SK-N-SH treated with all-trans-retinoic acid at 6 μM for 48 hours (cell line): ENCODE measurements around the gene CERT1.

ENCODE experiments used
- ATAC-seq: fragments of 200-7000 bp; cut with Tn5 transposase; 3 replicates; pipeline ENCODE4 v1.9.1; 2020; ENCODE audit warnings: mild to moderate bottlenecking, moderate library complexity
- ARNTL ChIP-seq: fragments of 450-650 bp; formaldehyde crosslinking; IDR thresholded peaks from 2 replicates; pipeline ENCODE4 v1.5.0; 2020; ENCODE audit warnings: low read depth, mild to moderate bottlenecking, moderate library complexity, borderline replicate concordance
- BACH2 ChIP-seq: fragments of 250-450 bp; sonication (Bioruptor Pico); IDR thresholded peaks from 2 replicates; pipeline ENCODE4 v1.9.0; 2021; ENCODE audit warnings: mild to moderate bottlenecking, borderline replicate concordance
- CSDC2 ChIP-seq: fragments of 250-450 bp; sonication (Bioruptor Pico); IDR thresholded peaks from 2 replicates; pipeline ENCODE4 v1.5.0; 2020; ENCODE audit warnings: mild to moderate bottlenecking, moderate library complexity
- ESRRG ChIP-seq: fragments of 250-450 bp; sonication (Bioruptor Pico); IDR thresholded peaks from 2 replicates; pipeline ENCODE4 v1.6.1; 2021; ENCODE audit warnings: mild to moderate bottlenecking
- GLIS3 ChIP-seq: fragments of 250-450 bp; sonication (Bioruptor Pico); IDR thresholded peaks from 2 replicates; pipeline ENCODE4 v1.5.0; 2020; ENCODE audit warnings: mild to moderate bottlenecking, moderate library complexity
- ISL1 ChIP-seq: fragments of 250-450 bp; sonication (Bioruptor Pico); IDR thresholded peaks from 2 replicates; pipeline ENCODE4 v2.1.2; 2022; ENCODE audit warnings: mild to moderate bottlenecking, moderate library complexity
- OSR1 ChIP-seq: fragments of 250-450 bp; sonication (Bioruptor Pico); IDR thresholded peaks from 2 replicates; pipeline ENCODE4 v1.8.0; 2022; ENCODE audit warnings: moderate library complexity, mild to moderate bottlenecking, inconsistent platforms
- RARB ChIP-seq: fragments of 250-450 bp; sonication (Bioruptor Pico); IDR thresholded peaks from 2 replicates; pipeline ENCODE4 v1.8.0; 2021; ENCODE audit warnings: mild to moderate bottlenecking, moderate library complexity
- SNAI2 ChIP-seq: fragments of 250-450 bp; sonication (Bioruptor Pico); IDR thresholded peaks from 2 replicates; pipeline ENCODE4 v1.5.0; 2020; ENCODE audit warnings: mild to moderate bottlenecking, moderate library complexity
- TCF4 ChIP-seq: fragments of 250-450 bp; sonication (Bioruptor Pico); IDR thresholded peaks from 2 replicates; pipeline ENCODE4 v1.8.0; 2021; ENCODE audit warnings: mild to moderate bottlenecking, moderate library complexity, borderline replicate concordance
- TOX ChIP-seq: fragments of 250-450 bp; sonication (Bioruptor Pico); IDR thresholded peaks from 2 replicates; pipeline ENCODE4 v1.8.0; 2021; ENCODE audit warnings: mild to moderate bottlenecking, moderate library complexity, borderline replicate concordance
- ZFP3 ChIP-seq: fragments of 250-450 bp; sonication (Bioruptor Pico); IDR thresholded peaks from 2 replicates; pipeline ENCODE4 v1.5.0; 2020; ENCODE audit warnings: mild to moderate bottlenecking, moderate library complexity
- ZFP30 ChIP-seq: fragments of 450-650 bp; formaldehyde crosslinking; IDR thresholded peaks from 2 replicates; pipeline ENCODE4 v1.5.0; 2022; ENCODE audit warnings: mild to moderate bottlenecking, moderate library complexity
- ZNF8 ChIP-seq: fragments of 450-650 bp; formaldehyde crosslinking; IDR thresholded peaks from 2 replicates; pipeline ENCODE4 v1.5.0; 2020; ENCODE audit warnings: mild to moderate bottlenecking, moderate library complexity
- TF ChIP-seq, protein P1 (sequence below): fragments of 250-450 bp; sonication (Bioruptor Pico); IDR thresholded peaks from 2 replicates; pipeline ENCODE4 v1.5.1; 2020; ENCODE audit warnings: low read depth, mild to moderate bottlenecking, moderate library complexity
- TF ChIP-seq, protein P2 (sequence below): fragments of 250-450 bp; sonication (Bioruptor Pico); IDR thresholded peaks from 2 replicates; pipeline ENCODE4 v1.5.0; 2020; ENCODE audit warnings: mild to moderate bottlenecking, moderate library complexity
- TF ChIP-seq, protein P3 (sequence below): fragments of 250-450 bp; sonication (Bioruptor Pico); IDR thresholded peaks from 2 replicates; pipeline ENCODE4 v1.8.0; 2020; ENCODE audit warnings: mild to moderate bottlenecking, moderate library complexity, borderline replicate concordance
- TF ChIP-seq, protein P4 (sequence below): fragments of 250-450 bp; sonication (Bioruptor Pico); IDR thresholded peaks from 2 replicates; pipeline ENCODE4 v1.8.0; 2021; ENCODE audit warnings: low read depth, mild to moderate bottlenecking, moderate library complexity, borderline replicate concordance
- TF ChIP-seq, protein P5 (sequence below): fragments of 250-450 bp; sonication (Bioruptor Pico); IDR thresholded peaks from 2 replicates; pipeline ENCODE4 v1.5.1; 2021; ENCODE audit warnings: mild to moderate bottlenecking, moderate library complexity

CERT1 gene

DNA sequence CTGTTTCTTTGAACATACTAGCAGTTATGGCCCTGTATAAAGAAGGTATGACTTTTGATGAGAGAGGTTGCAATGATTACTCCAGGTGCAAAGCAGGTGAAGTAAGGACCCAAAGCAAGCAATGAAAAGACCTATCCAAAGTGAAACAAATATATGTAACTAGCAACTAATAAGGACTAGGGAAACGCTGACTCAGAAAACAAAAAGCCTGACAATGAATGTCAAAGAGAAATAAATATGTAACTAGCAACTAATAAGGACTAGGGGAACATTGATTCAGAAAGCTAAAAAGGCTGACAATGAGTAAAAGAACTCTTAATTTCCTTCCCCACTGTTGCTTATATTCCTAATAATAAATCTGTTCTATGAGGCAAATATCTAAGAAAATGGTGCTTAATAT lies 131.3 kb downstream of the CERT1 start:
- no peak for ATAC-seq
- TF ChIP-seq GLIS3 (CRISPR knock-in tag) = no peak
- TF ChIP-seq, protein P1, sequence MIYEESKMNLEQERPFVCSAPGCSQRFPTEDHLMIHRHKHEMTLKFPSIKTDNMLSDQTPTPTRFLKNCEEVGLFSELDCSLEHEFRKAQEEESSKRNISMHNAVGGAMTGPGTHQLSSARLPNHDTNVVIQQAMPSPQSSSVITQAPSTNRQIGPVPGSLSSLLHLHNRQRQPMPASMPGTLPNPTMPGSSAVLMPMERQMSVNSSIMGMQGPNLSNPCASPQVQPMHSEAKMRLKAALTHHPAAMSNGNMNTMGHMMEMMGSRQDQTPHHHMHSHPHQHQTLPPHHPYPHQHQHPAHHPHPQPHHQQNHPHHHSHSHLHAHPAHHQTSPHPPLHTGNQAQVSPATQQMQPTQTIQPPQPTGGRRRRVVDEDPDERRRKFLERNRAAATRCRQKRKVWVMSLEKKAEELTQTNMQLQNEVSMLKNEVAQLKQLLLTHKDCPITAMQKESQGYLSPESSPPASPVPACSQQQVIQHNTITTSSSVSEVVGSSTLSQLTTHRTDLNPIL (CRISPR knock-in tag) = no peak
- TF ChIP-seq ISL1 (CRISPR knock-in tag) = no peak
- no peak for TF ChIP-seq ZFP3 (CRISPR knock-in tag)

DNA sequence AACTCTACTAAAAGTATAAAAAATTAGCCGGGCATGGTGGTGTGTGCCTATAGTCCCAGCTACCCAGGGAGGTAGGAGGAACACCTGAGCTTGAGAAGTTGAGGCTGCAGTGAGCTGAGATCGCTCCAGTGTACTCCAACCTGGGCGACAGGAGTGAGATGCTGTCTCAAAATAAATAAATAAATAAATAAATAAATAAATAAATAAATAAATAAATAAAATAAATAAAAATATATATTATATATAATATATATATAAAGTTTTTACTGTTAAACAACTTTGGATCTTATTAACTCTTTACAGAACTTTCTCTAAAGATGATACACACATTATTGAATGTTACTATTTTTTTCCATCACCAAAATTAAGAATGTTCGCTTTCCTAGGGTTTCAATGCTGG lies 136.0 kb downstream of the CERT1 start:
- ATAC-seq = no peak
- no peak for TF ChIP-seq BACH2 (CRISPR knock-in tag)
- no peak for TF ChIP-seq RARB (CRISPR knock-in tag)
- TF ChIP-seq ZFP30 (CRISPR knock-in tag) = no peak
- no peak for TF ChIP-seq TOX (CRISPR knock-in tag)
- TF ChIP-seq SNAI2 (CRISPR knock-in tag) = no peak
- TF ChIP-seq ARNTL = no peak
- TF ChIP-seq, protein P2, sequence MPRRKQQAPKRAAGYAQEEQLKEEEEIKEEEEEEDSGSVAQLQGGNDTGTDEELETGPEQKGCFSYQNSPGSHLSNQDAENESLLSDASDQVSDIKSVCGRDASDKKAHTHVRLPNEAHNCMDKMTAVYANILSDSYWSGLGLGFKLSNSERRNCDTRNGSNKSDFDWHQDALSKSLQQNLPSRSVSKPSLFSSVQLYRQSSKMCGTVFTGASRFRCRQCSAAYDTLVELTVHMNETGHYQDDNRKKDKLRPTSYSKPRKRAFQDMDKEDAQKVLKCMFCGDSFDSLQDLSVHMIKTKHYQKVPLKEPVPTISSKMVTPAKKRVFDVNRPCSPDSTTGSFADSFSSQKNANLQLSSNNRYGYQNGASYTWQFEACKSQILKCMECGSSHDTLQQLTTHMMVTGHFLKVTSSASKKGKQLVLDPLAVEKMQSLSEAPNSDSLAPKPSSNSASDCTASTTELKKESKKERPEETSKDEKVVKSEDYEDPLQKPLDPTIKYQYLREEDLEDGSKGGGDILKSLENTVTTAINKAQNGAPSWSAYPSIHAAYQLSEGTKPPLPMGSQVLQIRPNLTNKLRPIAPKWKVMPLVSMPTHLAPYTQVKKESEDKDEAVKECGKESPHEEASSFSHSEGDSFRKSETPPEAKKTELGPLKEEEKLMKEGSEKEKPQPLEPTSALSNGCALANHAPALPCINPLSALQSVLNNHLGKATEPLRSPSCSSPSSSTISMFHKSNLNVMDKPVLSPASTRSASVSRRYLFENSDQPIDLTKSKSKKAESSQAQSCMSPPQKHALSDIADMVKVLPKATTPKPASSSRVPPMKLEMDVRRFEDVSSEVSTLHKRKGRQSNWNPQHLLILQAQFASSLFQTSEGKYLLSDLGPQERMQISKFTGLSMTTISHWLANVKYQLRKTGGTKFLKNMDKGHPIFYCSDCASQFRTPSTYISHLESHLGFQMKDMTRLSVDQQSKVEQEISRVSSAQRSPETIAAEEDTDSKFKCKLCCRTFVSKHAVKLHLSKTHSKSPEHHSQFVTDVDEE (CRISPR knock-in tag) = no peak

DNA sequence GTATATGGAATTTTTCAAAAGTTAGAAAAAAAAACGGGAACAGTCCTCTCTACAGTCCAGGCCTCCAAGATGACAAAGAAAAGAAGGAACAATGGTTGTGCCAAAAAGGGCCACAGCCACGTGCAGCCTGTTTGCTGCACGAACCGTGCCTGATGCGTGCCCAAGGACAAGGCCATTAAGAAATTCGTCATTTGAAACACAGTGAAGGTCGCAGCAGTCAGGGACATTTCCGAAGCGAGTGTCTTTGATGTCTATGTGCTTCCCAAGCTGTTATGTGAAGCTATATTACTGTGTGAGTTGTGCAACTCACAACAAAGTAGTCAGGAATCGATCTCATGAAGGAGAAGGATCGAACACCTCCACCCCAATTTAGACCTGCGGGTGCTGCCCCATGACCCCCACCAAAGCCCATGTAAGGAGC lies 137.0 kb downstream of the CERT1 start:
- no peak for ATAC-seq
- TF ChIP-seq, protein P1 (CRISPR knock-in tag) = no peak
- TF ChIP-seq ZFP3 (CRISPR knock-in tag) (no peak), BACH2 (CRISPR knock-in tag) (no peak), TCF4 (CRISPR knock-in tag) (no peak), ESRRG (CRISPR knock-in tag) (no peak), ZNF8 (CRISPR knock-in tag) (no peak), OSR1 (CRISPR knock-in tag) (no peak), SNAI2 (CRISPR knock-in tag) (no peak), RARB (CRISPR knock-in tag) (no peak), CSDC2 (CRISPR knock-in tag) (no peak), ARNTL (no peak), ZFP30 (CRISPR knock-in tag) (no peak)
- TF ChIP-seq, protein P3, sequence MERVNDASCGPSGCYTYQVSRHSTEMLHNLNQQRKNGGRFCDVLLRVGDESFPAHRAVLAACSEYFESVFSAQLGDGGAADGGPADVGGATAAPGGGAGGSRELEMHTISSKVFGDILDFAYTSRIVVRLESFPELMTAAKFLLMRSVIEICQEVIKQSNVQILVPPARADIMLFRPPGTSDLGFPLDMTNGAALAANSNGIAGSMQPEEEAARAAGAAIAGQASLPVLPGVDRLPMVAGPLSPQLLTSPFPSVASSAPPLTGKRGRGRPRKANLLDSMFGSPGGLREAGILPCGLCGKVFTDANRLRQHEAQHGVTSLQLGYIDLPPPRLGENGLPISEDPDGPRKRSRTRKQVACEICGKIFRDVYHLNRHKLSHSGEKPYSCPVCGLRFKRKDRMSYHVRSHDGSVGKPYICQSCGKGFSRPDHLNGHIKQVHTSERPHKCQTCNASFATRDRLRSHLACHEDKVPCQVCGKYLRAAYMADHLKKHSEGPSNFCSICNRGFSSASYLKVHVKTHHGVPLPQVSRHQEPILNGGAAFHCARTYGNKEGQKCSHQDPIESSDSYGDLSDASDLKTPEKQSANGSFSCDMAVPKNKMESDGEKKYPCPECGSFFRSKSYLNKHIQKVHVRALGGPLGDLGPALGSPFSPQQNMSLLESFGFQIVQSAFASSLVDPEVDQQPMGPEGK (CRISPR knock-in tag) = no peak
- TF ChIP-seq, protein P4, sequence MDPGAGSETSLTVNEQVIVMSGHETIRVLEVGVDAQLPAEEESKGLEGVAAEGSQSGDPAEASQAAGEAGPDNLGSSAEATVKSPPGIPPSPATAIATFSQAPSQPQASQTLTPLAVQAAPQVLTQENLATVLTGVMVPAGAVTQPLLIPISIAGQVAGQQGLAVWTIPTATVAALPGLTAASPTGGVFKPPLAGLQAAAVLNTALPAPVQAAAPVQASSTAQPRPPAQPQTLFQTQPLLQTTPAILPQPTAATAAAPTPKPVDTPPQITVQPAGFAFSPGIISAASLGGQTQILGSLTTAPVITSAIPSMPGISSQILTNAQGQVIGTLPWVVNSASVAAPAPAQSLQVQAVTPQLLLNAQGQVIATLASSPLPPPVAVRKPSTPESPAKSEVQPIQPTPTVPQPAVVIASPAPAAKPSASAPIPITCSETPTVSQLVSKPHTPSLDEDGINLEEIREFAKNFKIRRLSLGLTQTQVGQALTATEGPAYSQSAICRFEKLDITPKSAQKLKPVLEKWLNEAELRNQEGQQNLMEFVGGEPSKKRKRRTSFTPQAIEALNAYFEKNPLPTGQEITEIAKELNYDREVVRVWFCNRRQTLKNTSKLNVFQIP (CRISPR knock-in tag) = no peak

DNA sequence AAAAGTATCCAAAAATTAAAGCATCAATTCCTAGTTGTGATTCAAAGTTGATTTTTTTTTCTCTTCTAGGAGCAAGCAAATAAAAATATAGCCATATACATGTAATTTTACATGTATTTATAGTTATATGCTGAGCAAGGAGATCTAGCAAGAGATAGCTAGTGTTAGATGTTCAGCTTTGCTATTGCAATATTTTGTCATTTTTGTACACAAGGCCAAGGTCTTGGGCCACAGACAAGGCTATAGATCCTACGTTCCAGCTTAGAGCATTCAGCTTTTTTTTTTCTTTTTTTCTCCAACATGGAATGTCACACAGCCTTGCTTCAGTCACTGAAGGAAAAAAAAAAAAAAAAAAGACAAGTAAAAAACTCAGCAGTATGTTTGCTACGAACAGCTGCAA lies 137.6 kb downstream of the CERT1 start:
- no peak for ATAC-seq
- TF ChIP-seq ESRRG (CRISPR knock-in tag) (no peak), ZNF8 (CRISPR knock-in tag) (no peak), GLIS3 (CRISPR knock-in tag) (no peak), ARNTL (no peak), RARB (CRISPR knock-in tag) (no peak)
- TF ChIP-seq, protein P4 (CRISPR knock-in tag) = no peak
- TF ChIP-seq, protein P5, sequence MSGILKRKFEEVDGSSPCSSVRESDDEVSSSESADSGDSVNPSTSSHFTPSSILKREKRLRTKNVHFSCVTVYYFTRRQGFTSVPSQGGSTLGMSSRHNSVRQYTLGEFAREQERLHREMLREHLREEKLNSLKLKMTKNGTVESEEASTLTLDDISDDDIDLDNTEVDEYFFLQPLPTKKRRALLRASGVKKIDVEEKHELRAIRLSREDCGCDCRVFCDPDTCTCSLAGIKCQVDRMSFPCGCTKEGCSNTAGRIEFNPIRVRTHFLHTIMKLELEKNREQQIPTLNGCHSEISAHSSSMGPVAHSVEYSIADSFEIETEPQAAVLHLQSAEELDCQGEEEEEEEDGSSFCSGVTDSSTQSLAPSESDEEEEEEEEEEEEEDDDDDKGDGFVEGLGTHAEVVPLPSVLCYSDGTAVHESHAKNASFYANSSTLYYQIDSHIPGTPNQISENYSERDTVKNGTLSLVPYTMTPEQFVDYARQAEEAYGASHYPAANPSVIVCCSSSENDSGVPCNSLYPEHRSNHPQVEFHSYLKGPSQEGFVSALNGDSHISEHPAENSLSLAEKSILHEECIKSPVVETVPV (CRISPR knock-in tag) = no peak
